Stimulated activated CD4-positive, alpha-beta T cell treated with anti-CD3 and anti-CD28 coated beads, Interleukin-1b, Interleukin-23, amount 100 ng/mL, for 1 hour (primary cell): ENCODE data around the gene PLXNB3.

Source experiments
- DNase-seq, 2 donors: peaks; one replicate each; pipeline ENCODE4 v3.0.0-alpha.2; 2020; ENCODE audit warnings: low read depth in 2 of 2

The PLXNB3 gene

GRCh38 chrX:153755136-153755535 lies 8.9 kb upstream of the PLXNB3 start:
- DNase-seq: no peak

- no peak for DNase-seq
These were observed 2.2 kb upstream of the PLXNB3 start for GRCh38 chrX:153761863-153762262.

GRCh38 chrX:153762626-153763173 lies 1.3 kb upstream of the PLXNB3 start:
- DNase-seq: no peak

GRCh38 chrX:153763298-153763932 lies 634 bp upstream of the PLXNB3 start:
- no peak for DNase-seq

- no peak for DNase-seq
These were observed 713 bp downstream of the PLXNB3 start for GRCh38 chrX:153764786-153765137.

- DNase-seq: no peak
These were observed 1.4 kb downstream of the PLXNB3 start for GRCh38 chrX:153765138-153766079.

- no peak for DNase-seq
These were observed 2.2 kb downstream of the PLXNB3 start for GRCh38 chrX:153766098-153766817.

GRCh38 chrX:153766871-153767673 lies 3.0 kb downstream of the PLXNB3 start:
- no peak for DNase-seq

GRCh38 chrX:153767674-153768055 lies 3.6 kb downstream of the PLXNB3 start:
- no peak for DNase-seq

- DNase-seq: no peak
These were observed 4.5 kb downstream of the PLXNB3 start for GRCh38 chrX:153768311-153769157.

GRCh38 chrX:153769158-153769864 lies 5.3 kb downstream of the PLXNB3 start:
- no peak for DNase-seq

- no peak for DNase-seq
These were observed 6.0 kb downstream of the PLXNB3 start for GRCh38 chrX:153769865-153770600.

- no peak for DNase-seq
These were observed 6.8 kb downstream of the PLXNB3 start for GRCh38 chrX:153770601-153771414.

- no peak for DNase-seq
These were observed 7.6 kb downstream of the PLXNB3 start for GRCh38 chrX:153771415-153772315.

GRCh38 chrX:153772316-153773217 lies 8.5 kb downstream of the PLXNB3 start:
- DNase-seq: no peak

GRCh38 chrX:153773218-153773611 lies 9.2 kb downstream of the PLXNB3 start:
- no peak for DNase-seq
